D721Med (cell line): ENCODE measurements around the gene CBR1.

Experiments
- DNase-seq: peaks from one replicate; pipeline ENCODE4 v3.0.0; 2011; ENCODE audit warnings: low spot score; ENCODE audit not compliant: insufficient read length
- FAIRE-seq: peaks from 2 replicates; lab custom pipeline; 2011; peaks lifted over from hg19 to GRCh38; lab: Jason Lieb, UNC
- TF ChIP-seq, protein P1 (sequence below): IDR thresholded peaks from 2 replicates; pipeline ENCODE4 v1.5.1; 2012; ENCODE audit warnings: mild to moderate bottlenecking, control low read depth; ENCODE audit not compliant: insufficient read depth; ENCODE audit errors: missing control alignments

CBR1 gene

DNA sequence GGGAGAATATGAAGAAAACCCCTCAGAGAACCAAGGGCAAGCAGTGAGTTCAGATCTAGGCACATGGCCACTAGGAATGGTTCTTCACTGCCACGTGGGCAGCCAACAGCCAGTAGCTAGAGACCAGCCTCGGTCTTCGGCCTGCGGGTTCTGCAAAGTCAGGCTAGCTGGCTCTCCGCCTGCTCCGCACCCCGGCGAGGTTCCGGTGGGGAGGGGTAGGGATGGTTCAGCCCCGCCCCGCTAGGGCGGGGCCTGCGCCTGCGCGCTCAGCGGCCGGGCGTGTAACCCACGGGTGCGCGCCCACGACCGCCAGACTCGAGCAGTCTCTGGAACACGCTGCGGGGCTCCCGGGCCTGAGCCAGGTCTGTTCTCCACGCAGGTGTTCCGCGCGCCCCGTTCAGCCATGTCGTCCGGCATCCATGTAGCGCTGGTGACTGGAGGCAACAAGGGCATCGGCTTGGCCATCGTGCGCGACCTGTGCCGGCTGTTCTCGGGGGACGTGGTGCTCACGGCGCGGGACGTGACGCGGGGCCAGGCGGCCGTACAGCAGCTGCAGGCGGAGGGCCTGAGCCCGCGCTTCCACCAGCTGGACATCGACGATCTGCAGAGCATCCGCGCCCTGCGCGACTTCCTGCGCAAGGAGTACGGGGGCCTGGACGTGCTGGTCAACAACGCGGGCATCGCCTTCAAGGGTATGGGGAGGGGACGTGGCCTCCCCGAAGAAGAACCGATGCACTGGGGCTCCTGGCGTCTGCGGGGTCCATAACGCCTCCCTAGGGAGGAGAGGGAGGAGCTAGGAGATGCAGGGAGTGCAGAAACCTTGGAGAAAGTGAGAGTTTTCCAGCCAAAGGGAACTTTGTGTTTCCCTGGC lies at the start of gene CBR1:
Gene CBR1 (plus strand): TSS at position 312 of the 871 bp plus-strand sequence. CDS start 92 bp downstream, at position 404.
- no peak for DNase-seq
- TF ChIP-seq, protein P1, sequence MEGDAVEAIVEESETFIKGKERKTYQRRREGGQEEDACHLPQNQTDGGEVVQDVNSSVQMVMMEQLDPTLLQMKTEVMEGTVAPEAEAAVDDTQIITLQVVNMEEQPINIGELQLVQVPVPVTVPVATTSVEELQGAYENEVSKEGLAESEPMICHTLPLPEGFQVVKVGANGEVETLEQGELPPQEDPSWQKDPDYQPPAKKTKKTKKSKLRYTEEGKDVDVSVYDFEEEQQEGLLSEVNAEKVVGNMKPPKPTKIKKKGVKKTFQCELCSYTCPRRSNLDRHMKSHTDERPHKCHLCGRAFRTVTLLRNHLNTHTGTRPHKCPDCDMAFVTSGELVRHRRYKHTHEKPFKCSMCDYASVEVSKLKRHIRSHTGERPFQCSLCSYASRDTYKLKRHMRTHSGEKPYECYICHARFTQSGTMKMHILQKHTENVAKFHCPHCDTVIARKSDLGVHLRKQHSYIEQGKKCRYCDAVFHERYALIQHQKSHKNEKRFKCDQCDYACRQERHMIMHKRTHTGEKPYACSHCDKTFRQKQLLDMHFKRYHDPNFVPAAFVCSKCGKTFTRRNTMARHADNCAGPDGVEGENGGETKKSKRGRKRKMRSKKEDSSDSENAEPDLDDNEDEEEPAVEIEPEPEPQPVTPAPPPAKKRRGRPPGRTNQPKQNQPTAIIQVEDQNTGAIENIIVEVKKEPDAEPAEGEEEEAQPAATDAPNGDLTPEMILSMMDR = no peak
- no peak for FAIRE-seq

DNA sequence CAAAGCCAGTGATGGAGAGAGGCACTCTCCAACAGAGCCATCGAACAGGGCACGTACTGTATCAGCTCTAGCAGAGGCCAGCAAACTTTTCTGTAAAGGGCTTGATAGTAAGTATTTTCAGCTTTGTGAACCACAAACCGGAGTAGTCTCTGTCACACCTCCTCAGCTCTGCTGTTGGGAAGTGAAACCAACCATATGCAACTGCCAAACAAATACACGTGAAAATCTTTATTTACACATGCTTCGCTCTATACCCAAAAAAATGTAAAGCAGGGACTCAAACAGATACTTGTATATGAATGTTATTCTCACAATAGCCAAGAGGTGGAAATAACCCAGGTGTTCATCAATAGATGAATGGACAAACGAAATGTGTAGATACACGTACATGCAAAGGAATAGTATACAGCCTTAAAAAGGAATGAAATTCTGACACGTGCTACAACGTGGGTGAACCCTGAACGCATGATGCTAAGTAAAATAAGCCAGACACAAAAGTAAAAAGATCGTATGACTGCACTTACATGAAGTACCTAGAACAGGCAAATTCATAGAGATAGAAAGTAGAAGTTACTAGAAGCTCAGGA lies 48.5 kb upstream of the CBR1 start:
- TF ChIP-seq, protein P1 = no peak
- DNase-seq (no peak), FAIRE-seq (no peak)

- FAIRE-seq = no peak
- TF ChIP-seq, protein P1 = no peak
- no peak for DNase-seq
Measured at GRCh38 chr21:36022427-36023091, 47.3 kb upstream of the CBR1 start.

DNA sequence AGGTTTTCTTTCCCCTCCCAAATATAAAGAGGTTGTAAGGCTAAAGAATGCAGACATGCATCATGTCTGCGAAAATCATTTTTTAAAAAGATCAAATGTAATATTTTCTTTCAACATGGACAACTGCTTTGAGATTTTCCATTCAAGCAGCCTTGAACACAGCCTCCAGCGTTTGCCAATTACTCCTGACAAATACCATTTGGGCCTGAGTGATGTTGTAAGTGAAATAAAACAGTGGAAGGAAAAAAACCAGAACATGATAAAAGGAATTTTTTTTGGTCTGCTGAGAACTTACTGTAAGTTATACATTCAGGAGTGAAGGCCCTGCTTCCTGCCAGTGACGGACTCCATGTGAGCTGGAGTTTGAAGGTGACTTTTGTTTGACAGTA lies 46.7 kb upstream of the CBR1 start:
- FAIRE-seq = no peak

DNA sequence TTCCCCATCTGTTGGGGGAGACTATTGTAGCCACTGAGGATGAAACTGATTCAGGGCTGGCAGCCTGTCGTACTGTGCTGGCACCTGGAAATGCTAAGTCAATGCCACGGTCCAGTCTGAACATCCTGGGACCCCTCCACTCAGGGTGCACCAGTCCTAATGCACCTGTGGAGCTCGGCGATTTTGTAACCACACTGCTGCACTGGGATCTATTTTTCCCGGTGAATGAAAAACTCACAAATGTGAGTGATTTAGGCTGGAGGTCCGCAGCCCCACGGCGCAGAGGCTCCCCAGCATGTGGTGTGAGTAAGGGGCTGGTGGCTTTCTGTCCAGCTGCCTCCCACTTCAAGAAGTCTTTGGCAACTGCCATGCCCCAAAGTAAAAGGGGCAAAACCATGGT lies 45.0 kb upstream of the CBR1 start:
- TF ChIP-seq, protein P1 = no peak
- FAIRE-seq = no peak
- DNase-seq = no peak

More for the DNA sequence above, 46.7 kb upstream of the CBR1 start:
- TF ChIP-seq, protein P1 = no peak
- DNase-seq = no peak

DNA sequence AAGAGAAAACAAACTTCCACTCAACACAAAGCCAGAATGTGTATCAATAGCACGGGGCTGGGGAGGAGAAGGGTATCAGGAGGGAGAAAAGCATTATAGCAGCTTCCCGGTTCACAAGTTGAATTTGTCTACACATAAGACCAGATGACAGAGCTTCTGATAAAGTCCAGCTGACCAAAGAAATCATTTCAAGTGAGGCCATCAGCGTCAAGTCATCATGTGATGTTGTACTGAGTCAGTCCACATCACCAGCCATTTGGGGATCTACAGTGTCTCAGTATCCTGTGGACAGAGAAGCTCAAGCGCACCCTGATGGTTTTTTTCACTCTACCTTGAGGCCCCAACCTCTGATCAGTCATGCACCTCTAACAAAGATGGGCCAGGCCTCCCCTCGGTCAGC lies 42.5 kb upstream of the CBR1 start:
- DNase-seq (no peak), FAIRE-seq (no peak)
- TF ChIP-seq, protein P1 = no peak
